GM21786 (cell line): Measurements from ENCODE around the gene PLPPR3.
"Not testable (repeated sequence)": the region's sequence is repeated elsewhere in the genome, so short reads cannot be mapped to it uniquely, and the experiment has no call there.

Source experiments
- ATAC-seq: cut with Tn5 transposase; IDR thresholded peaks from one replicate; pipeline ENCODE4 v1.9.1; 2021; ENCODE audit not compliant: unreplicated experiment

Gene PLPPR3

DNA sequence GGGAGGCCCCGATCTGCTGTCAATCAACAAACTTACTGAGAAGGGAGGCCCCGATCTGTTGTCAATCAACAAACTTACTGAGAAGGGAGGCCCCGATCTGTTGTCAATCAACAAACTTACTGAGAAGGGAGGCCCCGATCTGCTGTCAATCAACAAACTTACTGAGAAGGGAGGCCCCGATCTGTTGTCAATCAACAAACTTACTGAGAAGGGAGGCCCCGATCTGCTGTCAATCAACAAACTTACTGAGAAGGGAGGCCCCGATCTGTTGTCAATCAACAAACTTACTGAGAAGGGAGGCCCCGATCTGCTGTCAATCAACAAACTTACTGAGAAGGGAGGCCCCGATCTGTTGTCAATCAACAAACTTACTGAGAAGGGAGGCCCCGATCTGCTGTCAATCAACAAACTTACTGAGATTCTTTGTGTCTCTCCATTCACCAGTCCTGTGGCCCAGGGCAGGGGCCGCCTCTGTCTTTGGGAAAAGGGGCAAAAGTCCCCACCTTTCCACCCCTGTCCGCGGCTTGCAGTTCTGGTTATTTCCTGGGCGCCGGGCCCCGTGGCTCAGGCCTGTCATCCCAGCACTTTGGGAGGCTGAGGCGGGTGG lies 32.0 kb upstream of the PLPPR3 start:
- not testable (repeated sequence) for ATAC-seq

GRCh38 chr19:853014-853585 lies 31.3 kb upstream of the PLPPR3 start:
- ATAC-seq: no peak

DNA sequence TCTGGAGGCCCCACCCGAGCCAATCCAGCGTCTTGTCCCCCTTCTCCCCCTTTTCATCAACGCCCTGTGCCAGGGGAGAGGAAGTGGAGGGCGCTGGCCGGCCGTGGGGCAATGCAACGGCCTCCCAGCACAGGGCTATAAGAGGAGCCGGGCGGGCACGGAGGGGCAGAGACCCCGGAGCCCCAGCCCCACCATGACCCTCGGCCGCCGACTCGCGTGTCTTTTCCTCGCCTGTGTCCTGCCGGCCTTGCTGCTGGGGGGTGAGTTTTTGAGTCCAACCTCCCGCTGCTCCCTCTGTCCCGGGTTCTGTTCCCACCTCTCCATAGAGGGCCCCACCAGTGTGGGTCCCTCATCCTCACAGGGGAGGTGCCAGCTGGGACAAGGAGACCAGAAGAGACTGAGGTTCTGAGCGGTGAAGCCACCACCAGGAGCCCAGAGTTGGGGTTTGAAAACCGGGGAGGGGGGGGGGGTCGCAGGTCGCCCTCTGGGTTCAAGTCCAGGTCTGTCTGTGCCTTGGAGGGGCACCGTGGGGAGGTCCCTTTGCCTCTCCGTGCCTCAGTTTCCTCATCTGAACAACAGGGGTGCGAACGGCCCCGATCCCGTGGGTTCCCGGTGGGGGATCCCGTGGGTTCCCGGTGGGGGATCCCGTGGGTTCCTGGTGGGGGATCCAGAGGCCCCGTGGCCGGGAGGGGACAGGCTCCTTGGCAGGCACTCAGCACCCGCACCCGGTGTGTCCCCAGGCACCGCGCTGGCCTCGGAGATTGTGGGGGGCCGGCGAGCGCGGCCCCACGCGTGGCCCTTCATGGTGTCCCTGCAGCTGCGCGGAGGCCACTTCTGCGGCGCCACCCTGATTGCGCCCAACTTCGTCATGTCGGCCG lies 30.6 kb upstream of the PLPPR3 start, which contains the start of gene ELANE:
ELANE (plus strand) TSS at position 168 of the 878 bp plus-strand sequence; CDS start at position 194, 26 bp downstream.
- ATAC-seq: no peak

- ATAC-seq: no peak
These were observed 29.2 kb upstream of the PLPPR3 start for GRCh38 chr19:850979-851335.

GRCh38 chr19:850221-850978 lies 28.6 kb upstream of the PLPPR3 start:
- no peak for ATAC-seq

GRCh38 chr19:849195-849594 lies 27.4 kb upstream of the PLPPR3 start:
- ATAC-seq: not testable (repeated sequence)

DNA sequence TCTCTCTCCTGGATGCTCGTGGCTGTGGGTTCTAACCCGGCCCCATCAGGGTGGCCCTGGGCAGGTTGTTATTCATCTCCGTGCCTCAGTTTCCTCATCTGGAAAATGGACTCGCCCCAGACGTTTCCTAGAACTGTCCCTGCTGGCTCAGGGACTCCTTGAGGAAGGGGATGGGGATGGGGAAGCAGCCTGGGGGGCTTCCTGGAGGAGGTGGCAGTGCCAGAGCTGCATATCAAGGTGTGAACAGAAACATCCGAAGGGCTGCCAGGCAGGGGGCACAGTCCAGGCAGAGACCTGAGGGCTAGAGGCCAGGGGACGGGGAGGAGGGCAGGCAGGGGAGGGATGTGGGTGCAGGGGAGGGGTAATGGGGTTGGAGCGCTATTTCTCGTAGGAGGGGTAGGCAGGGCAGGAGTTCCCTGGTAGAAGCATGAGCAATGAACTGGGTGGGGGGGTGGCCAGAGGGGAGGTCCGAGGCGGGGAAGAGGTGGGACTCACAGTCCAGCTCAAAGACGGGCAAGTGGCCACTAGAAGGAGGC lies 26.7 kb upstream of the PLPPR3 start:
- no peak for ATAC-seq

DNA sequence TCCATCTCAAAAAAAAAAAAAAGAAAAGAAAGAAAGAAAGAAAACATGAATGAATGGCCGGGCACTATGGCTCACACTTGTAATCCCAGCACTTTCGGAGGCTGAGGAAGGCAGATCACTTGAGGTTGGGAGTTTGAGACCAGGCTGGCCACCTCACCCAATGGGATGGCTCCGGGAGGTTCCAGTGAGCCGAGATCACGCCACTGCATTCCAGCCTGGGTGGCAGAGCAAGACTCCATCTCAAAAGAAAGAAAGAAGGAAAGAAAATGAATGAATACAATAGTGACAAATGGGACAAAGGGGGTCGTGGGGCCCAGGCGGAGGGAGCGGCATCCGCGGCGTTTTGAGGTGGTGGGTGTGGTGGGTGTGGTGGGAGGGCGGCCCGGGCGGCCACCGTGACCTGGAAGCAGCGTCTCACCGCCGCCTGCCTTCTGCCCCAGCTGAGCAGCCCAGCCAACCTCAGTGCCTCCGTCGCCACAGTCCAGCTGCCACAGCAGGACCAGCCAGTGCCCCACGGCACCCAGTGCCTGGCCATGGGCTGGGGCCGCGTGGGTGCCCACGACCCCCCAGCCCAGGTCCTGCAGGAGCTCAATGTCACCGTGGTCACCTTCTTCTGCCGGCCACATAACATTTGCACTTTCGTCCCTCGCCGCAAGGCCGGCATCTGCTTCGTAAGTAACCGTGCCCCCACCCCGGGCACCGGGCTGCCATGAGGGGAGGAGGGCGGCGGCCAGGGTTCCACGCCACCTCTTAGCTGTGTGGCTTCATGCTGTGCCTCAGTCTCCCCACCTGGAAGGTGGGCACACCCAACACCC lies 24.2 kb upstream of the PLPPR3 start:
- no peak for ATAC-seq

- no peak for ATAC-seq
These were observed 22.8 kb upstream of the PLPPR3 start for GRCh38 chr19:844546-844971.

GRCh38 chr19:843836-844545 lies 22.2 kb upstream of the PLPPR3 start:
- ATAC-seq: no peak

DNA sequence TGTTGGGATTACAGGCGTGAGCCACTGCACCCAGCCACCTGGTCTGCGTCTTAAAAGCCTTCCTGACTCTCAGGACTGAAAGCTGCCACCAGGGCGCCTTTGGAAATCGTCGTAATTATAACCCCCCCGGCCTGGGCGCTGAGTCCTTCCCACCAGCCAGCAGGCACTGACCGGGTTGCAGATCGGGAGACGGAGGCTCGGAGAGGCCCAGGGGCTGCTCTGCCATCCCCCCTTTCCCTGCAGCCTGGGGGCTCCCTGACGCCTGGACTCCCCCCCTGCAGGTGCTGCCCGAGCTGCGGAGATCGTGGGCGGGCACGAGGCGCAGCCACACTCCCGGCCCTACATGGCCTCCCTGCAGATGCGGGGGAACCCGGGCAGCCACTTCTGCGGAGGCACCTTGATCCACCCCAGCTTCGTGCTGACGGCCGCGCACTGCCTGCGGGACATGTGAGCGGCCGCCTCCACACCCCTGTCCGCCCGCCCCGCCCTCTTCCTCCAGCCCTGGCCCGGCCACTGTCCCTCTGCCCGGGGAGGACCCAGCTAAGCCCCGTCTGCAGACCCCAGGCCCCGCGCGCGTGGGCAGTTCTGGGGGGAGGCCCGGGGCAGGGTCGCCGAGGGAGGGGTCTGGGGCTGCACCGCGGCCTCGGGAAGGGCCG lies 21.6 kb upstream of the PLPPR3 start:
- no peak for ATAC-seq

DNA sequence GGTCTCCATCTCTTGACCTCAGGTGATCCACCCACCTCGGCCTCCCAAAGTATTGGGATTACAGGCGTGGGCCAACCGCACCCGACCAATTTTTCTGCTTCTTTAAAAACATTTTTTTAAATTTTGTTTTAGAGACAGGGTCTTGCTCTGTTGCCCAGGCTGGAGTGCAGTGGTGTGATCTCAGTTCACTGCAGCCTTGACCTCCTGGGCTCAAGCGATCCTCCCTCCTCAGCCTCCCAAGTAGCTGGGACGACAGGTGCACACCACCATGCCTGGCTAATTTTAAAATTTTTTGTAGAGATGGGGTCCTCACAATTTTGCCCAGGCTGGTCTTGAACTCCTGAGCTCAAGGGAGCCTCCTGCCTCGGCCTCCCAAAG lies 21.0 kb upstream of the PLPPR3 start:
- not testable (repeated sequence) for ATAC-seq

- no peak for ATAC-seq
These were observed 18.9 kb upstream of the PLPPR3 start, which contains the start of gene PRTN3 for GRCh38 chr19:840519-841206. PRTN3 (plus strand) TSS chr19:840999; CDS start chr19:841009, 10 bp downstream.

DNA sequence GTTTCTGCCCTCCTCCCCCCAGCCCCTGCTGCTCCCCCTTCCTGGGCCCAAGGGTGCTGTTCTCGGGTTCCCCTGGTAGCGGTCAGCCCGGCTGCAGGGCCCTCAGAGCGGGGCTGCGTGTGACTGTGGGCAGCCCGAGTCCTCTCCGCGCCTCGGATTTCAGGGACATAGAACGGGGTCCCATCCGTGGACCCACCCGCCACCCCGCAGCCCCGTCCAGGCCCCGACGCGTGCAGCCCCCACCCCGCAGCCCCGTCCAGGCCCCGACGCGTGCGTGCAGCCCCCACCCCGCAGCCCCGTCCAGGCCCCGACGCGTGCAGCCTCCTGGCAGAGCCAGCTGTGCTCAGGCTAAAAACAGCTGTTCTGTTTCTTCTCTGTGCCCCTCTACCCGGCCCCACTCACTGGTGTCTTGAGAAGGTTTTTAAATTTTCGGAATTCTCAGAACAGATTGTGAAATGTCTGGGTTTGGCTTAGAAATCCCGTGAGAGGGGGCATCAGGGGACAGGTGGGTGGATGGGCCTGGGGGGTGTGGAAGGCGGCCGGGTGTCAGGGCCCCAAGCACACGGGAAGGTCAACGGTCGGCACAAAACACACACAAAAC lies 13.6 kb upstream of the PLPPR3 start:
- no peak for ATAC-seq

DNA sequence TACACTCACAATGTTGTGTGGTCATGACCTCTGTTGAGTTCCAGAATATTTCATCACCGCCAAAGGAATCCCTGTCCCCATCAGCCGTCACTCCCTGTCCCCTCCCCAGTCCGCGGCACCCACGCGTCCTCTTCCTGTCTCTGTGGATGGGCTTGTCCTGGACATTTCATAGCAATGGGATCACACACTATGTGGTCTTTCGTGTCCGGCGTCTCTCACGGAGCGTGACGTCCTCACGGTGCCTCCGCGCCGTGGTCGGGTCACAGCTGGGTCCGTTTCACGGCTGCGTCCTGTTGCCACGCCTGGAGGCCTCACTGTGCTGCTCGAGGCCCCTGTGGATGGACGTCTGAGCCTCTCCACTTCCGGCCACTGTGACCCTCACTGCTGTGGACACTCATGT lies 12.5 kb upstream of the PLPPR3 start:
- no peak for ATAC-seq

DNA sequence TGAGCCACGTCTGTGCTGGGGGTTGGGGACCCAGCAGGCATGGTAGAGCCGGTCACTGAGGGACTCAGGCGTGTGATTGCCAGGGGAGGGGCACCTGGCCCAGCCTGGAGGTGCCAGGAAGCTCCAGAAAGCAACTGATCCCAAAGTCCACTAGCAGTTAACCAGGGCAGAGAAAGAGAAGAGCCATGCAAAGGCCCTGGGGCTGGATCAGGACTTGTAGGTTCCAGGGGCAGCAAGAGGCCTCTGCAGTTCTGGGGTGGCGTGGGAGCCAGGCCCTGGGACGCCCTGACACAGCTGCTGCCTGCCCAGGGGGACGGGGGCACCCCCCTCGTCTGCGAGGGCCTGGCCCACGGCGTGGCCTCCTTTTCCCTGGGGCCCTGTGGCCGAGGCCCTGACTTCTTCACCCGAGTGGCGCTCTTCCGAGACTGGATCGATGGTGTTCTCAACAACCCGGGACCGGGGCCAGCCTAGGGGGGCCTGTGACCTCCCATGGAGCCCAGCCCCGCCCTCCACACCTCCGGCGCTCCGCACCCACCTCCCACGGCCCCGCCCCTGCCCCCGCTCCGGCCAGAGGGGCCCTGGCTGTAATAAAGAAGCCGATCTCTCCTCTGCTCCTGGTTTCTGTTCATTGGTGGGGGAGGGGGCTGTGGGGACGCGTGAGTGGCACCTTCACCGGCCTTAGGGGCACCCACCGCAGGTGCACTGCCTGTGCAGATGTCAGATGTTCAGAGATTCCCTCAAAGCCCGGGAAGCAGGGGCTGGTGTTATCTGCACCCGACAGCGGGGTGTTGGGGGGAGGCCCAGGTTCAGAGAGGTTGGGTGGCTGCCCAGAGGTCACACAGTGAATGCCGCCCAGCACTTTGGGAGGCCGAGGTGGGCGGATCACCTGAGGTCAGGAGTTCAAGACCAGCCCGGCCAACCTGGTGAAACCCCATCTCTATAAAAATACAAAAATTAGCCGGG lies 9.9 kb upstream of the PLPPR3 start:
- ATAC-seq: no peak
